B cell (primary cell): ENCODE results near the gene TRPC3. TPM values are rescaled to one million over a fixed set of nuclear protein-coding genes. Genes with fewer than 3 reads are reported as not detected.

Experiments used
- ATAC-seq: fragments of 200-7000 bp; cut with Tn5 transposase; one replicate; pipeline ENCODE4 v1.10.0; 2021; ENCODE audit warnings: low read depth, mild to moderate bottlenecking, moderate number of reproducible peaks, moderate library complexity
- CTCF ChIA-PET: fragments of 350-600 bp; sonication (Branson Sonifier 250); formaldehyde crosslinking; loops from one replicate; lab custom pipeline; 2021; ENCODE audit warnings: antibody characterized with exemption, inconsistent platforms; lab: Charles Lee
- POLR2A ChIA-PET: fragments of 350-600 bp; sonication (Branson Sonifier 250); formaldehyde crosslinking; loops from one replicate; lab custom pipeline; 2021; ENCODE audit warnings: antibody characterized with exemption; lab: Charles Lee
- DNase-seq: peaks from one replicate; pipeline ENCODE4 v3.0.0; 2013
- H2AFZ ChIP-seq: 2 replicates; pipeline ENCODE4 v1.6.1; 2012; ENCODE audit warnings: mild to moderate bottlenecking, low read depth, low read length; ENCODE audit not compliant: insufficient read depth, poor library complexity, severe bottlenecking
- H3K27ac ChIP-seq, 2 donors: 1 replicate in 1 of 2; 2 replicates in 1 of 2; pipeline ENCODE4 v1.5.1; 2012 to 2013; ENCODE audit warnings: low read length in 2 of 2, mild to moderate bottlenecking in 2 of 2, moderate library complexity in 1 of 2
- H3K27me3 ChIP-seq, 4 experiments: fragments of 200-600 bp in 1 of 4; sonication (generic) in 1 of 4; replicated peaks in 1 of 4; 1 replicate in 2 of 4; 2 replicates in 2 of 4; pipeline versions ENCODE4 v1.6.1 to v1.7.0; 2013 to 2016; ENCODE audit warnings: low read length in 3 of 4, mild to moderate bottlenecking in 2 of 4, mixed read lengths in 1 of 4, moderate library complexity in 1 of 4; ENCODE audit not compliant: insufficient read depth in 4 of 4, control insufficient read depth in 3 of 4; ENCODE audit errors: control extremely low read depth in 1 of 4
- H3K36me3 ChIP-seq, 2 experiments: replicated peaks in 1 of 2; 1 replicate in 1 of 2; 2 replicates in 1 of 2; pipeline versions ENCODE4 v1.6.1 to v1.7.1; 2013; ENCODE audit warnings: low read length in 1 of 2; ENCODE audit not compliant: insufficient read depth in 2 of 2, control insufficient read depth in 1 of 2; ENCODE audit errors: control extremely low read depth in 1 of 2, extremely low read depth in 1 of 2
- H3K4me1 ChIP-seq, 2 donors: fragments of 200-600 bp in 1 of 2; sonication (generic) in 1 of 2; 1 replicate in 1 of 2; 2 replicates in 1 of 2; pipeline versions ENCODE4 v1.5.1 to v1.6.1; 2013 to 2017; ENCODE audit warnings: low read length in 2 of 2; ENCODE audit not compliant: control insufficient read depth in 2 of 2, insufficient read depth in 2 of 2
- H3K4me2 ChIP-seq: replicated peaks from 2 replicates; pipeline ENCODE3; 2012; ENCODE audit warnings: mild to moderate bottlenecking, low read depth, low read length; ENCODE audit not compliant: poor library complexity, severe bottlenecking
- H3K4me3 ChIP-seq, 5 experiments: fragments of 200-600 bp in 1 of 5; sonication (generic) in 1 of 5; 1 replicate in 3 of 5; 2 replicates in 2 of 5; pipeline versions ENCODE4 v1.5.1 to v1.7.0; 2011 to 2016; ENCODE audit warnings: low read length in 4 of 5, mild to moderate bottlenecking in 4 of 5, low read depth in 2 of 5, control low read depth in 1 of 5, moderate library complexity in 1 of 5; ENCODE audit not compliant: insufficient read depth in 1 of 5; ENCODE audit errors: control extremely low read depth in 1 of 5, extremely low read depth in 1 of 5
- H3K79me2 ChIP-seq: fragments of 200-600 bp; sonication (generic); one replicate; pipeline ENCODE4 v1.6.0; 2016; ENCODE audit warnings: low read length; ENCODE audit not compliant: control insufficient read depth, insufficient read depth
- H3K9ac ChIP-seq: fragments of 200-600 bp; sonication (generic); 2 replicates; pipeline ENCODE4 v1.6.1; 2017; ENCODE audit warnings: mild to moderate bottlenecking, low read length, moderate library complexity
- H3K9me3 ChIP-seq, 3 donors: one replicate each; pipeline versions ENCODE4 v1.6.1 to v1.7.1; 2013; ENCODE audit warnings: low read length in 2 of 3; ENCODE audit not compliant: control insufficient read depth in 2 of 3, insufficient read depth in 1 of 3; ENCODE audit errors: control extremely low read depth in 1 of 3
- H4K20me1 ChIP-seq: 2 replicates; pipeline ENCODE4 v1.6.0; 2012; ENCODE audit warnings: mild to moderate bottlenecking, low read length; ENCODE audit not compliant: insufficient read depth, control insufficient read depth, poor library complexity, severe bottlenecking
- H3K27ac Mint-ChIP-seq: one replicate; pipeline ENCODE4 v1.8.0; 2021; ENCODE audit warnings: mixed read lengths
- H3K27me3 Mint-ChIP-seq: one replicate; pipeline ENCODE4 v1.8.0; 2021; ENCODE audit warnings: mixed read lengths
- H3K4me1 Mint-ChIP-seq: one replicate; pipeline ENCODE4 v1.8.0; 2021; ENCODE audit warnings: mixed read lengths
- H3K4me3 Mint-ChIP-seq: one replicate; pipeline ENCODE4 v1.8.0; 2021; ENCODE audit warnings: mixed read lengths
- H3K9me3 Mint-ChIP-seq: one replicate; pipeline ENCODE4 v1.8.0; 2022; ENCODE audit warnings: mixed read lengths; ENCODE audit not compliant: insufficient read depth
- EZH2 ChIP-seq: IDR thresholded peaks from 2 replicates; pipeline ENCODE4 v1.6.1; 2012; ENCODE audit warnings: borderline replicate concordance, low read depth, mild to moderate bottlenecking, moderate library complexity, low read length; ENCODE audit not compliant: insufficient read depth, poor library complexity, severe bottlenecking
- WGBS: methylation state at CpG from one replicate; pipeline ENCODE4 v1.1.5; 2013; ENCODE audit warnings: missing lambda C conversion rate; ENCODE audit not compliant: insufficient coverage; 5-methylcytosine and 5-hydroxymethylcytosine counted together
- intact Hi-C: fragments of 100-400 bp; cut with micrococcal nuclease; formaldehyde crosslinking; loops from one replicate; pipeline ENCODE4 v1.10.0; 2022
- polyA plus RNA-seq: library from polyadenylated mRNA; depleted of rRNA; stranded (reverse); fragments of >200 nt; gene quantifications from 2 replicates; pipeline ENCODE4 v1.2.3, GENCODE V29; 2012
- total RNA-seq, 2 donors: library from RNA; stranded (reverse); fragments of 120-200 nt in 1 of 2; gene quantifications; 1 replicate in 1 of 2; 2 replicates in 1 of 2; pipeline versions ENCODE4 v1.2.3 to v1.2.4, GENCODE V29; 2013 to 2022
- TF ChIP-seq, protein P1 (sequence below): fragments of 200-600 bp; IDR thresholded peaks from one replicate; pipeline ENCODE4 v1.8.0; 2022; ENCODE audit warnings: antibody characterized with exemption, mild to moderate bottlenecking

Gene TRPC3
- total and polyA plus RNA-seq, 2 donors (not counting 1 experiment from before 2014, with no cell fraction given), result not detected

DNA sequence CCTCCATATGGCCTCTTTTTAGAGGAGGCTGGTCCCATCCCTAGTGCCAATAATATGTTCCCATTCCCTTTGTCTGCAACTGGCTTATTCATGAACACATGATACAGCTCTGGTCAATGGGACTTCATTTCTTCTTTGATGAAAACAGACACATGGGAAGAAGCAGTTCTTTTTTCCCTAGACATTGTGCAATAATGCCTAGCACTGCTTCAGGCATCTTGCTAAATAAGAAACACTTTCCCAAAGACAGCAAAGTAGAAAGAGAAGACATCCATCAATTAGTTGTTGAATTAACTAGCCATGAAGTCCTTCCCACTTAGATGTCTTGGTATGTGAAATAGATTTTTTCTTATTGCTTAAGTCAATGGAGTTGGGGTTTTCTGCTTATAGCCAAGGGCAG, 40.1 kb upstream of the TRPC3 start:
- H3K4me1 Mint-ChIP-seq, result no peaks in the 10 kb centered on the region
- H3K9ac ChIP-seq, result no peak overlapping the region
- no peaks in the 10 kb centered on the region for H3K9me3 ChIP-seq
- ChIA-PET POLR2A (no interaction called here), CTCF (no interaction called here)
- no peaks in the 10 kb centered on the region for H3K4me1 ChIP-seq
- no peak overlapping the region for H3K27ac Mint-ChIP-seq
- TF ChIP-seq, protein P1, sequence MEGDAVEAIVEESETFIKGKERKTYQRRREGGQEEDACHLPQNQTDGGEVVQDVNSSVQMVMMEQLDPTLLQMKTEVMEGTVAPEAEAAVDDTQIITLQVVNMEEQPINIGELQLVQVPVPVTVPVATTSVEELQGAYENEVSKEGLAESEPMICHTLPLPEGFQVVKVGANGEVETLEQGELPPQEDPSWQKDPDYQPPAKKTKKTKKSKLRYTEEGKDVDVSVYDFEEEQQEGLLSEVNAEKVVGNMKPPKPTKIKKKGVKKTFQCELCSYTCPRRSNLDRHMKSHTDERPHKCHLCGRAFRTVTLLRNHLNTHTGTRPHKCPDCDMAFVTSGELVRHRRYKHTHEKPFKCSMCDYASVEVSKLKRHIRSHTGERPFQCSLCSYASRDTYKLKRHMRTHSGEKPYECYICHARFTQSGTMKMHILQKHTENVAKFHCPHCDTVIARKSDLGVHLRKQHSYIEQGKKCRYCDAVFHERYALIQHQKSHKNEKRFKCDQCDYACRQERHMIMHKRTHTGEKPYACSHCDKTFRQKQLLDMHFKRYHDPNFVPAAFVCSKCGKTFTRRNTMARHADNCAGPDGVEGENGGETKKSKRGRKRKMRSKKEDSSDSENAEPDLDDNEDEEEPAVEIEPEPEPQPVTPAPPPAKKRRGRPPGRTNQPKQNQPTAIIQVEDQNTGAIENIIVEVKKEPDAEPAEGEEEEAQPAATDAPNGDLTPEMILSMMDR, result no peak
- TF ChIP-seq EZH2, result no peak
- no peaks in the 10 kb centered on the region for H3K36me3 ChIP-seq
- no peaks in the 10 kb centered on the region for H3K79me2 ChIP-seq
- H3K9me3 Mint-ChIP-seq, result no peaks in the 10 kb centered on the region
- H3K27me3 ChIP-seq, result peaks cover 0 to 10% (median 1%) of the 10 kb centered on the region in 4 experiments
- DNase-seq (no peak), ATAC-seq (no peak)
- no peak overlapping the region for H3K4me3 Mint-ChIP-seq
- no peak overlapping the region for H3K27ac ChIP-seq
- no peak overlapping the region for H3K4me3 ChIP-seq
- no peak overlapping the region for H2AFZ ChIP-seq
- no peaks in the 10 kb centered on the region for H4K20me1 ChIP-seq
- peaks cover 46% of the 10 kb centered on the region for H3K27me3 Mint-ChIP-seq
- H3K4me2 ChIP-seq, result no peak overlapping the region
- intact Hi-C loops, result no loop called here

DNA sequence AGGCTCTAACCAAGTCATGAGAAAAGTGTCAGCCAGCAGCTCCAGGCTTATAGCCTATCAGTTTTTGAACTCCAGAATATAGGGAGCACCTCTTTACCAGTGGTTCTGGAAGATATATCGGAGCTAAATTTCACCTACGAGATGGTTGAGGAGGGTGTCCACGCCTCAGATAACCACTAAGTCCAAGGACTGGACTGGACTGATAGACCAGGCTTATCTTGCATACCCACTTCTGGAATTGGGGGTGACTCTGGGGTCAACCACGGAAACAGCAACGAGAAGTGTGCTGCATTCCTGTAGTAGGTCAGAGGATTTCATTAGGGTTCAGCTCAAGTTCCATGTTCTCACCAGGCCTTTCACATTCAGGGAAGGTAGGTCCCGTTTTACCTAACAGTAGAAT, 38.6 kb upstream of the TRPC3 start:
- Histone ChIP-seq H4K20me1 (no peaks in the 10 kb centered on the region), H3K4me1 (no peaks in the 10 kb centered on the region), H3K27ac (no peak overlapping the region), H3K9ac (no peak overlapping the region), H3K27me3 (peaks cover 0 to 10% (median 1%) of the 10 kb centered on the region in 4 experiments), H2AFZ (no peak overlapping the region), H3K36me3 (no peaks in the 10 kb centered on the region), H3K4me3 (no peak overlapping the region), H3K9me3 (no peaks in the 10 kb centered on the region), H3K79me2 (no peaks in the 10 kb centered on the region), H3K4me2 (no peak overlapping the region)
- no peak for TF ChIP-seq EZH2
- H3K4me3 Mint-ChIP-seq, result no peak overlapping the region
- ChIA-PET POLR2A (no interaction called here), CTCF (no interaction called here)
- H3K4me1 Mint-ChIP-seq, result no peaks in the 10 kb centered on the region
- ATAC-seq (no peak), DNase-seq (no peak)
- 100% methylated on average over 3 of the region's 6 CpGs for whole genome bisulfite sequencing
- peaks cover 46% of the 10 kb centered on the region for H3K27me3 Mint-ChIP-seq
- intact Hi-C loops, result no loop called here
- H3K27ac Mint-ChIP-seq, result no peak overlapping the region
- H3K9me3 Mint-ChIP-seq, result no peaks in the 10 kb centered on the region
